LNCaP clone FGC (cell line): ENCODE results near the gene ATXN10.

ENCODE experiments used
- DNase-seq: peaks from one replicate; pipeline ENCODE4 v3.0.0-alpha.2; 2011; ENCODE audit warnings: low read depth
- H3K4me3 ChIP-seq: 2 replicates; pipeline ENCODE4 v1.5.1; 2011; ENCODE audit warnings: mild to moderate bottlenecking, low read depth, low read length, control low read depth
- CTCF ChIP-seq: IDR thresholded peaks from 2 replicates; pipeline ENCODE4 v1.5.1; 2012; ENCODE audit warnings: mild to moderate bottlenecking; ENCODE audit not compliant: control insufficient read depth, insufficient read depth; ENCODE audit errors: extremely low read depth

ATXN10 gene

GRCh38 chr22:45684752-45685574 lies 13.3 kb downstream of the ATXN10 start:
- DNase-seq: no peak
- no peak for TF ChIP-seq CTCF
- no peak overlapping the region for H3K4me3 ChIP-seq

GRCh38 chr22:45686004-45686403 lies 14.4 kb downstream of the ATXN10 start:
- no peak for DNase-seq
- TF ChIP-seq CTCF: no peak
- peak overlapping the region; percentile 21; the same call in 1 of the 2 replicates for H3K4me3 ChIP-seq

- no peak overlapping the region for H3K4me3 ChIP-seq
- no peak for DNase-seq
- TF ChIP-seq CTCF: no peak
Observed at GRCh38 chr22:45686836-45687235, 15.2 kb downstream of the ATXN10 start.

- no peak overlapping the region for H3K4me3 ChIP-seq
- TF ChIP-seq CTCF: no peak
- peak; percentile 26 for DNase-seq
Observed at GRCh38 chr22:45688600-45689080, 17.0 kb downstream of the ATXN10 start.

- no peak for DNase-seq
- H3K4me3 ChIP-seq: no peak overlapping the region
- TF ChIP-seq CTCF: no peak
Observed at GRCh38 chr22:45689211-45689610, 17.6 kb downstream of the ATXN10 start.

GRCh38 chr22:45690008-45690407 lies 18.4 kb downstream of the ATXN10 start:
- no peak for DNase-seq
- no peak overlapping the region for H3K4me3 ChIP-seq
- TF ChIP-seq CTCF: 0 out of 2 replicates have a peak, but pooled peaks have one; percentile 1
